Activated T-cell treated with anti-CD3 and anti-CD28 coated beads, Interleukin-2, amount 50 U/mL, for 48 hours (primary cell): ENCODE measurements around the gene ZNF32.
"Not testable (repeated sequence)": the region's sequence is repeated elsewhere in the genome, so short reads cannot be mapped to it uniquely, and the experiment has no call there.

Source experiments
- DNase-seq, 2 experiments: peaks; one replicate each; pipeline ENCODE4 v3.0.0-alpha.2; 2020

Gene ZNF32

GRCh38 chr10:43622038-43622437, 26.6 kb downstream of the ZNF32 start:
- DNase-seq = no peak

- no peak for DNase-seq
These were observed 29.3 kb downstream of the ZNF32 start for GRCh38 chr10:43619368-43619767.

GRCh38 chr10:43616697-43617370, 31.8 kb downstream of the ZNF32 start:
- DNase-seq = no peak

- DNase-seq = no peak
These were observed 38.0 kb downstream of the ZNF32 start for GRCh38 chr10:43610636-43611035.

GRCh38 chr10:43607199-43607573, 41.5 kb downstream of the ZNF32 start:
- DNase-seq = no peak

GRCh38 chr10:43606323-43607198, 42.1 kb downstream of the ZNF32 start, which contains the start of gene ZNF485:
Gene ZNF485 (plus strand): TSS chr10:43606438. CDS start chr10:43607051, 613 bp downstream.
- DNase-seq = peak; percentile 73 to 81

GRCh38 chr10:43605850-43606322, 42.8 kb downstream of the ZNF32 start:
- no peak for DNase-seq

- not testable (repeated sequence) for DNase-seq
These were observed 47.1 kb downstream of the ZNF32 start for GRCh38 chr10:43601576-43601975.

- no peak for DNase-seq
These were observed 49.3 kb downstream of the ZNF32 start for GRCh38 chr10:43599333-43599732.

GRCh38 chr10:43598446-43598845, 50.2 kb downstream of the ZNF32 start:
- no peak for DNase-seq

- DNase-seq = no peak
These were observed 52.1 kb downstream of the ZNF32 start for GRCh38 chr10:43596546-43596945.

- DNase-seq = peak; percentile 47 to 50
These were observed 52.9 kb downstream of the ZNF32 start for GRCh38 chr10:43595739-43596298.

- DNase-seq = peak; percentile 35 to 54
These were observed 53.6 kb downstream of the ZNF32 start for GRCh38 chr10:43594944-43595589.
